ENCODE results near the gene COL3A1.

COL3A1 gene

DNA sequence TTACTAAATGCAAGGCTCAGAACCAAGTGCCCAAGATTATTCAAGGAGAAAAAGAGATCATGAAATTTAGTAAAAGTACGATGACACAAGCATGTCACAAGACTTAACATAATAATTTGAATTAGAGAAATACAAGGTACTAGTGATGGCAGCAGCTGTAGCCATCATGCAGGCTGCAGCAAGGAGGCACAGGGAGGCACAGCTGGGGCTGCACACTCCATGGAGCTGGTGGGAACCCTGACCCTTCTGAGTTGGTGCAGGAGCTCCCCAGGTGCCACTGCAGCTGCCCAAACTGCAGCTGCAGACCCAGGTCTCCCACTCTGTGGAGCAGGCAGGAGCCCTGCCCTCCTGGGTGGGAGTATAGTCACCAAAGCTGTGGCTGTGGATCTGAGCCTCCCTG, 46.0 kb downstream of the COL3A1 start:
- DNase-seq = no peak

DNA sequence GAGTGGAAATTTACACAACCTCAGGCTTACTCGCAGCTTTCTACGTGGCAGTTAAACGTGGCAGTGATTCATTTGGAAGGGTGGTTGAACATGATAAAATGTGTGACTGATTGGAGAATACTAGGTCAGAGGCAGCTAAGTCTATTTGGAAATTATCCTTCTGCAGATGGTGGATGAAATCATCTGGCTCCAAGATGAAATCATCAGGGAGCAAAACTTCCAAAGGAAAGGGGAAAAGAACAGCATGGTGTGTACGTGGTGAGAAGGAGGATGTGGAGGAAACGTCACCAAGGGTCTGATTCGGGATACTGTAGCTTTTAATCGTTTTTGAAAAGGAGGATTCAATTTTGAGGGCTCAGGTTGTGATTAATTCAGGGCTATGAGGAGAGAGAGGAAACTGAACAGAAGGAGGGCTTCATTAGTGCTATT, 47.9 kb downstream of the COL3A1 start:
- DNase-seq = no peak

DNA sequence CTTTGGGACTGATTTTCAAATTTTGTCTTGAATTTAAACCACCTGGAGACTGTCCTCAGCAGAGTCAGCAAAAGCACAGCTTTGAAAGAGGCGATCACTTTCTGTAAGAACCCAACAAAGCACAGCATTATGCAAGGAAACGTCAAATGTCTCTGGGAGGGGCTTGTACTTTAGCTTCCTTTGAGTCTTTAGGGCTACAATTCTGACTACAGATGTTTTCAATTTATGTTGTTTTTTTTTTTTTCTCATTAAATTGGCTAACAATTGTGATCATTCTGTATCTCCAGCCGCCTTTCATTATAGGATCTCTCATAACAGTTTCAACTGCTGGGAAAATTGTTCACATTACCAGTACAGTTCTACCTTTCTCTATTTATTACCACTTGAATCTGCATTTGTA, 48.3 kb downstream of the COL3A1 start:
- DNase-seq = no peak

DNA sequence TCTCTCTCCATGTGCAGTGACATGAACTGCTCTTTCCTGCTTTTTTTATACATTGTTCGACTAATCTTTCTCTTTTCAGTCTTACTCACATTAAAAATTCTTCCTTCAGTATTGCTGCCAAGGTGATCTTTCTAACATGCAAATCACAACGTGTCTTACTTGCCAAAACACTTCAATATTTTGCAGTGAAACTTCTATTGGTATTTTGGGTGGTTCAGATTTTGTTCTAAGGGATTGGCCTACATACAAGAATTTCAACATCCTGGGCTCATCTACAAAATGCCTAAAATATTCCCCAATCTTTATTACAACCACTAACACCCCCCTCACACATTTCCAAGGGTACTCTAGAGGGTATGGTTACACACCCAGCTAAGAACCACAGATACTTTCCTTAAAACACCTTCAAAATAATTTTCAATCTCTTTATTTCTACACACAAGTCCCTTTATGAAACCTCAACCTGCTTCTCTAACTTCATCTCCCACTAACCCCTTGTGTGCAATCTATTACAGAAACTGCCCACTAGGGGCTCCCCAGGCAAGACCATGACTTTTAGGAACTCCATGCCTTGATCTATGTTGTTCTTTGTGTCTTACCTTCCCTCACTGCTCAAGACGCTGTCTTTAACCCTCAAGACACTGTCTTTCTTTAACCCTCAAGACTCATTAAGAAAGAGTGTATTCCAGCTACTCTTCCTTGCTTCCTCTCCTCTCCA, 50.9 kb downstream of the COL3A1 start:
- no peak for DNase-seq

DNA sequence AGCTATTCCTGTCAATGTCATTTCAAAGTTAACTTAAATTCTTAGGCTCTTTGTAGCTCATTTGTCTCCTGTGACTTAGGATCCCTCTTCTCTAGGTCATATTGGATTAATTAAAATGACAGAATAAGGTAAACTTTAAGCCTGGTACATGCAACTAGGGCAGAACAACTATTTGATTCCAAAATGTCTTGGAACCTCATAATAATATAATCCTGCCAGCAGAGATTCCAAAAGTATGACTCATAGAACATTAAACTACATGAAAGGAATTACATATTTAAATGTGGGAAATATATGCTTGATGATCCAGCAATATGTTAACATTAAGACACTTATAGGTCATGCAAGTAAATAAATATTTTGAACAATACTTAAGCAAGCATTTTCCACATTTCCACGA, 63.3 kb downstream of the COL3A1 start:
- DNase-seq = no peak

DNA sequence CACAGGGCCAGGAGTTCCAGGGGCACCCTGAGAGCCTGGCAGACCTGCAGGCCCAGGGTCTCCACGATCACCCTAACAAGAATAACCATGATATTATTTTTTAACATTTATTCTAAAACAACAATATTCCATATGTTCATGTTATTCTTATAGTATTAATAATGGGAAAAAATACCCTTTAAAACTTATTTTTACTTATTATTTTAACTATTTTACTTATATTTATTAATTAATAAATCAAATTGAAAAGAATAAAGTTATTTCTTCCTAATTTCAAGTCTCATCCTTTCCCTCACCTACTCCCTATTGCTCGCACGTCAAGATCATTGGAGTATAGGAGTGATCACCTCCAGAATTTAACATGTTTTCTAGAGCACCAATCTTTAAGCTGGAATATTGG, 71.7 kb downstream of the COL3A1 start:
- no peak for DNase-seq

DNA sequence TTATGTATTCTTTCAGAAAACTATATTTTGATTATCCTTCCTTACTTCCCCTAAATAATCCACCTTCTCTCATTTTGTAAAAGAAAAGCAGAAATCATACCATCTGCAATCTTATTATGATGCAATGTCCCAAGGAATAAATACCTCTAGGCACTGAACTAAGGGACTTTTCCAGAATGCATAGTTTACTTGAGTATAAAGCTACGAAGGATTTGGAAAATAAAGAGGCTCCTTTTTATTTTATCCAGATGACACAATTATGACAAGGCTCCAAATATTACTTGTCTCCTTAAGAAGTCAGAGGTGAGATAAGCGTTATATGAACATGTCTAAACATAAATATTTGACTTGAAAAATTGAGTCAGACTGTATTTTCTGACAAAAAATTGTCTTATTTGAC, 72.1 kb downstream of the COL3A1 start:
- DNase-seq = no peak

DNA sequence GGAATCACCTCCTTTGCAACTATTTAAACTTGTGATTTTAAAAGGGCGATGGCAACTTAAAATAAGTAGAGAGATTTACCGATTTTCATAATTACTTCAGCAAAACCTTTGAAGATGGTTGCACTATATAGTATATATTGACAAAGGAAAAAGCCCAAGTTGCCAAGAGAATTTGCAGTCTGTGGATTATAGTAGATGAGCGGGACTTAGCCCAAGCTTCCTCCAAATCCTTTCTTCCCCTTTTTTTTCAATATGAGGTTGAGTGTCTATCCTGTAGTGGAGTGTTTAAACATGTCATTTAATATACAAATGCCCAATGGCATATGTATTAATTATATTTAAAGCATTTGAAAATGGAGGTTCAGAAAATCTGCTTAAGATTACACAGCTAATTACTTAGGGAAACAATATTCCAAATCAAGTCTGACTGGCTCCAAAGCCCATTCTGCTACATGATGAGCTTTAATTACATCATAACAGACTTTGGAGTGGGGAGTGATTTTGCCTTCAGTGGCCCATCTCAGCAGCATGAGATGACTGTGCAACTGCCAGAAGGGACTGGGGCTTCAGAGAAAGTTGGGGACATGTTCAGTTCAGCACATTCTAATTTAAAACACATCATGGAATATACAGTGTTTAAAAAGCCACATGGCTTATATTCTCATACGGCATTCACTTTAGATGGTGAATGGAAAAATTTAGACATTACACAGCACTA, 73.2 kb downstream of the COL3A1 start:
- no peak for DNase-seq

DNA sequence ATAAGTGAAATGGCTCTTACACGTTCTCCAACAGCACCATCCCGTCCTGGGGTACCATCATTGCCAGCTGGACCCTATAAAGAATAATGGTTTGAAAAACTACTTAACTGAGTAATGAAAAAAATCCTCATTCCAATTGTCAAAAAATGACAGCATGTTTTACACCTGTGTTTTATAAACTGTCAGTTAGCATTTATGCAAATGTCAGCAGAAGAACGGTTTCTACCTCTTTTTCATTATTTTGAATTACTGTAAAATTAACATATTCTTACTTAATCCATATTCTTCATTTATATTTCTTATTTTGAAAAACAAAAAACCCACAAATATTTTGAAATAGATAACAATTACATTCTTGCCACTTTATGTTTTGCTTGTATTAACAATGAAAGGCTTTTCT, 74.0 kb downstream of the COL3A1 start:
- DNase-seq = no peak

DNA sequence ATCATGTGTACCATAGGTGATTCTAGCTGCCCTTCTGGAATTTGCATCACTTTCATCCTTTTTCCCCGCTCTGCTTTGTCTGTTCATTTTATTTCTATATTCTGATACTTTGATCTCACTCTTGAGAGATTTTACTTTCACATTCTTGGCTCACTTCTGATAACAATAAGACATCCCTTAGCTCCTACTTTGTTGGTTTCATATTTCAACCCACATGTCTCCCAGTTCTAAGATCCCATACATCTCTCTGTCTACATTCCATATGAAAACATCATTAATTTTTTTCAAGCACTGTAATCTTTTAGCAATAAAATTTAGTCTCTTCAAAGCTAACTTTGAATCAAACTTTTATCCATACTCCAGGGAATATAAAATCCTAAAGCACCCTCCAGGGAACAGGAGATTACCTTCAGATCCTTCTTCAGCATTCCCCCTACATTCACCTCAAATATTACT, 75.6 kb downstream of the COL3A1 start:
- DNase-seq = no peak

DNA sequence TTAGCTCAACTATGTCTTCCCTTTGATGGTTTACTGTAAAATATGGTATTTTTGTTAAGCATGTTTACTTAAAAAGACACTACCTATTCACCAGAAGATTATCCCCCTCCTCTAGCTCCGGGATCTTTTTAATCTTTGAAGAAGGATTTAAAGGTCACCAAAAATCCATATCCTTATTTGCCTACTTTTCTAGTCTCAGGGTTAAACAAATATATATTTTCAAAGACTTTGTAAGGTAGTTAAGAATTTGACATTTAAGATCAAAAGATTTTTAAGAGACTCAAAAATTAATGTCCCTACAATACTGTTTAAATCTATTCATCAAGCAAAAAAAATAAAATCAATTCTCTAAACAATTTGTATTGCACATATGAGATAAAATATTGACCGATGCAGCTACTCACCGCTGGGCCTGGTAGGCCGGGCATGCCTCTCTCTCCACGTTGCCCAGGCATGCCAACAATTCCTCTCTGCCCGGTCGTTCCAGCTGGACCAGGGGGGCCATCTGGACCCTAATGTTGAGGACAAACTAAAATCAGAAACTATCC, 76.1 kb downstream of the COL3A1 start:
- no peak for DNase-seq

DNA sequence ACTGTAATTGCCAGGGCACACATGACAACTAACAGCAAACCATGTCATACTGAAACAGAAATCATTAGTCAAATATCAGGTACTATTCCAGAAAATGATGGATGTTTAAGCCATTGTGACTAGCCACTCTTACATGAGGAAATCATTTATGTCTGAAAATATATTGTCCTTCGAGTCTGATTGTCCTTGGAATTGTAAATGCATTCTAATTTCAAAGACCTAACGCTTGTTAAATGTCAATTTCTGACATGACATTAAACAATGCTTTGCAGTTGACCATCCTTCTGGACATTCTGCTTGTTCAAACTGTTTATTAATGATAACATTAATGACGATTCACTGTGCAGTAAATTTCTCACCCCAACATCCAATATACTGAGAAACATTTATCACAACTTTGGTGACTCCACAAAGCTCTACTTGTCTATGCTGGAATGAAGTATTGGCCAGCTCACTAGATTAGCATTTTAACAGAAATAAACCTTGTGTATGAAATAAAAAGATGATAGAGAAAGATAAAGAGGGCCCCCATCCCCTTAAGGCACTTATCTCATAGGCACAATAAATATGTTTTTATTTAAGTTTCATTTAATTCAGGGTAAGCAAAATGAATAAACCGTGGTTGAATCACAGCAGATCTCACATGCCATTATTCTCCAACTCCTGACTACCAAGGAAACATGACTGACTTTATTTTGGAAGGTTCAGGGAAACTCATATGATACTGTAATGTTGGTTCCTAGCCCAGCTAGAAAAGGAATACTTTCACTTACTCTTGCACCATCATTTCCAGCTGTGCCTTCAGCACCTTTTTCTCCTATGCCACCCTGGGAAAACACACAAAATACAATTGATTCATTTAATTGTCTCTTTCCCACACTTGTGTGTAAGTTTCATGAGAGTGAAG, 82.3 kb downstream of the COL3A1 start:
- no peak for DNase-seq

DNA sequence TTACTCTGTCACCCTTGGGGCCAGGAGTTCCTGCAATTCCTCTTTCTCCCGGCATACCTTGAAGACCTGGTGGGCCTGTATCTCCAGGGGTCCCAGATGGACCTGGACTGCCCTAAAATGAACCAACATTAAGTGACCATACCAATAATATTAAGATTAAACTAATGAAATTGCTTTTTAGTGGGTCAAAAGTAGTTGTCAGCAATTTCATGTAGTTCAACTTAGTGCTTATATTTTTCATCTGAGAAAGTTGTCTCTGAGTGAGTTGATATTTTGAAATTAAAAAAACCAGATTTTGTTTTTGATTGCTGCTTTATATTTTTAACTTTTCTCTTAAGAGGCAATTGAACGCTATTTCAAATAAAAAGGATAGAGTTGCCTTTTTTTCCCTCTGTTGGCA, 83.1 kb downstream of the COL3A1 start:
- no peak for DNase-seq

DNA sequence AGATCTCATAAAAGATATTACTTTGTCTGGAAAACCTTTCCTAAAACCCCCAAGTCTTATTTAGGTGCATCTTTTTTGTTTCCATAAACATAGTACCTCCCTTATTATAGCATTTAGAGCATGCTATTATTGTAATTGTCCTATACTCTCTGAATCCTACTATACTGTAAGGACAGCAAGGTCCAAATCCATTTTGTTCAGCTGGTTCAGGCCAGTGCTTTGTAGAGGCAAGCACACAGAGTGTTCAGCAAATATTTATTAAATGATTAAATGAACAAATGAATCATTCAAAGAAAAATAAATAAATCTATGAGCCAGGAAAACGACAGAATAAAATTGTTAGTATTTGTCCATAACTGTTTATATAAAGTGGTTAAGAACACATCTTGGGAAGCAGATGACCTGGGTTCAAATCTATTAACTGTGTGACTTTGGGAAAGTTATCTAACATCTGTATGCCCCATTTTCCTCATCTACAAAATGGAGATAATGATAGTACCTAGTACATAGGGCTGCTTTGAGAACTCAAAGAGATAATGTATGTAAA, 86.0 kb downstream of the COL3A1 start:
- no peak for DNase-seq
